ENCODE data around the gene ATP6V0A4. TPM values are rescaled to one million over a fixed set of nuclear protein-coding genes. Genes with fewer than 3 reads are reported as not detected.

ATP6V0A4 gene
- total and polyA plus RNA-seq, 2 of the 13 experiments (the other 11 are each of a cell fraction or from before 2014, with no cell fraction given) = 0.24 to 0.25 TPM

DNA sequence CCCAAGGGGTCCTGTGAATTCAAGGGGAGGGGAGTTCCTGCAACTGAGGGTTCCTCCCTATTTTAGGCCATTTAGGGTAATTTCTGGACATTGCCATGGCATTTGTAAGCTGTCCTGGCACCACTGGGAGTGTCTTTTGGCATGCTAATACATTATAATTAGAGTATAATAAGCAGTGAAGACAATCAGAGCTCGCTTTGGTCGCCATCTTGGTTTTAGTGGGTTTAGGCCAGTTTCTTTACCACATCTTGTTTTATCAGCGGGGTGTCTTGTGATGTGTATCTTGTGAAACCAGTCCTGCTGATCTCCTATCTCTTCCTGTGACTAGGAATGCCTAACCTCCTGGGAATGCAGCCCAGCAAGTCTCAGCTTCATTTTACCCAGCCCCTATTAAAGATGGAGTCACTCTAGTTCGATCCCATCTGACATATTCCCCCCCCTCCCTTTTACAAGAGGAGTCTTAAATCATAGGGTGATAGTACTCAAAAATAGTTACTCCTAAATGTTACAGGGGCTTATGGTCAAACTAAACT is 140.1 kb downstream of the ATP6V0A4 start:
- DNase-seq (ENCODE audit: low spot score) (no peak), FAIRE-seq (no peak), ATAC-seq (no peak)
- intact Hi-C loops (cut with micrococcal nuclease; ENCODE audit: unreplicated experiment) = no loop called here
- no peak overlapping the region for H3K9ac ChIP-seq (ENCODE audit: insufficient read depth, low read depth, low read length)
- H3K4me3 ChIP-seq (replicated peaks in 1 of 3; ENCODE audit: insufficient read depth in 1 of 3, low read depth in 2 of 3, low read length in 3 of 3) = no peak overlapping the region
- peaks cover 11% of the 10 kb centered on the region for H3K4me1 ChIP-seq (ENCODE audit: insufficient read depth, low read length)
- no peaks in the 10 kb centered on the region for H3K79me2 ChIP-seq (ENCODE audit: insufficient read depth, low read length)
- WGBS (ENCODE audit: low lambda C conversion rate) = 14% methylated on average over 4 of the region's 4 CpGs
- no peak overlapping the region for H3K27ac ChIP-seq (ENCODE audit: extremely low read length, insufficient read depth, low read length)
- H3K4me2 ChIP-seq (ENCODE audit: low read depth, low read length) = no peak overlapping the region
- BruUV-seq (replicated peaks) = no TSS peak
- H3K36me3 ChIP-seq (replicated peaks in 1 of 2; ENCODE audit: control insufficient read depth in 1 of 2, insufficient read depth in 2 of 2, low read length in 2 of 2) = no peaks in the 10 kb centered on the region
- peaks cover 5% of the 10 kb centered on the region for H3K9me3 ChIP-seq (ENCODE audit: low read length)
- H3K27me3 ChIP-seq (ENCODE audit: control insufficient read depth in 1 of 2, insufficient read depth in 2 of 2, low read length in 2 of 2) = peaks cover 0 to 12% of the 10 kb centered on the region in 2 experiments; a peak in 2 of 5 replicates
- CTCF ChIA-PET (ENCODE audit: low intra/inter-chr PET ratio, low total read pairs) = no interaction called here
- in situ Hi-C loops (cut with HindIII; ENCODE audit: extremely low pct_ligation_motif_present, low pct_unique_long_range_greater_than_20kb) = no loop called here
- H2AFZ ChIP-seq (ENCODE audit: low read length) = no peak overlapping the region
- H4K20me1 ChIP-seq (ENCODE audit: insufficient read depth, low read length) = no peaks in the 10 kb centered on the region
- no peak for TF ChIP-seq NR2F2 (IDR thresholded peaks at IDR 0.05; ENCODE audit: borderline replicate concordance, low read depth)
- TF ChIP-seq ZMAT5 (CRISPR knock-in tag; IDR thresholded peaks at IDR 0.05; ENCODE audit: borderline replicate concordance, low read depth) = no peak
- TF ChIP-seq, protein P1, sequence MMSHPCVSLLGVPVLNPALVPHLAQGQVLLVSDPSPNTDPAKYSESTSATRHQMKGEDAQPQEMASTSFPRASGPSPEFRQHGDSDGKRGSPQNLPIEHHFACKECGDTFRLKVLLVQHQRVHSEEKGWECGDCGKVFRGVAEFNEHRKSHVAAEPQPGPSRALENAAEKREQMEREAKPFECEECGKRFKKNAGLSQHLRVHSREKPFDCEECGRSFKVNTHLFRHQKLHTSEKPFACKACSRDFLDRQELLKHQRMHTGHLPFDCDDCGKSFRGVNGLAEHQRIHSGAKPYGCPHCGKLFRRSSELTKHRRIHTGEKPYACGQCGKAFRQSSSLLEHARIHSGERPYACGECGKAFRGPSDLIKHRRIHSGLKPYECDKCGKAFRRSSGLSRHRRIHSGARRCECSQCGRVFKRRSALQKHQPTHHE (CRISPR knock-in tag; IDR thresholded peaks at IDR 0.05; ENCODE audit: borderline replicate concordance) = no peak
- POLR2A ChIA-PET = no interaction called here

- no peak for FAIRE-seq
- H3K27me3 ChIP-seq (ENCODE audit: control insufficient read depth in 1 of 2, insufficient read depth in 2 of 2, low read length in 2 of 2) = peaks cover 0 to 9% of the 10 kb centered on the region in 2 experiments; a peak in 2 of 5 replicates
- in situ Hi-C loops (cut with HindIII; ENCODE audit: extremely low pct_ligation_motif_present, low pct_unique_long_range_greater_than_20kb) (no loop called here), intact Hi-C loops (cut with micrococcal nuclease; ENCODE audit: unreplicated experiment) (no loop called here)
- H3K4me3 ChIP-seq (replicated peaks in 1 of 3; ENCODE audit: insufficient read depth in 1 of 3, low read depth in 2 of 3, low read length in 3 of 3) = no peak overlapping the region
- no peaks in the 10 kb centered on the region for H3K36me3 ChIP-seq (replicated peaks in 1 of 2; ENCODE audit: control insufficient read depth in 1 of 2, insufficient read depth in 2 of 2, low read length in 2 of 2)
- no peak for DNase-seq (ENCODE audit: low spot score)
- no peak overlapping the region for H2AFZ ChIP-seq (ENCODE audit: low read length)
- no peak overlapping the region for H3K4me2 ChIP-seq (ENCODE audit: low read depth, low read length)
- H4K20me1 ChIP-seq (ENCODE audit: insufficient read depth, low read length) = no peaks in the 10 kb centered on the region
- H3K79me2 ChIP-seq (ENCODE audit: insufficient read depth, low read length) = no peaks in the 10 kb centered on the region
- ChIA-PET CTCF (ENCODE audit: low intra/inter-chr PET ratio, low total read pairs) (no interaction called here), POLR2A (no interaction called here)
- H3K9ac ChIP-seq (ENCODE audit: insufficient read depth, low read depth, low read length) = no peak overlapping the region
- H3K4me1 ChIP-seq (ENCODE audit: insufficient read depth, low read length) = peaks cover 11% of the 10 kb centered on the region
- peaks cover 5% of the 10 kb centered on the region for H3K9me3 ChIP-seq (ENCODE audit: low read length)
- no TSS peak for BruUV-seq (replicated peaks)
- no peak for ATAC-seq
- H3K27ac ChIP-seq (ENCODE audit: extremely low read length, insufficient read depth, low read length) = no peak overlapping the region
- 50% methylated on average over 2 of the region's 2 CpGs for WGBS (ENCODE audit: low lambda C conversion rate)
- no peak for TF ChIP-seq NPAS2 (CRISPR knock-in tag; IDR thresholded peaks at IDR 0.05; ENCODE audit: borderline replicate concordance)
- no peak for TF ChIP-seq ZNF362 (CRISPR knock-in tag; IDR thresholded peaks at IDR 0.05; ENCODE audit: borderline replicate concordance)
- TF ChIP-seq, protein P2, sequence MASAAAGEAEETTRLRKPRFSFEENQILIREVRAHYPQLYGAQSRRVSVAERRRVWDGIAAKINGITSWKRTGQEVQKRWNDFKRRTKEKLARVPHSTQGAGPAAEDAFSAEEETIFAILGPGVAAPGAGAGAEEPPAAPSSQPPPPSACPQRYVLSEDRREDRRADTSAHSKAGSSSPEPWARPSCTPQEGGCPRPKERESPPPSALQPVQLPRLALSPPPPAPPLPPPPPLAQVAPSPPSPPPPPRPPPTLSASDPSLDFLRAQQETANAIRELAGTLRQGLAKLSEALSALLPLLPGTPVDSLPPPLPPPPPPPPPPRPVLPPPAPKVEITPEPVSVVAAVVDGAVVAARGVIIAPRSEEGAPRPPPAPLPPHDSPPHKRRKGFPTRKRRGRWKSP (CRISPR knock-in tag; IDR thresholded peaks at IDR 0.05) = no peak
- TF ChIP-seq, protein P3, sequence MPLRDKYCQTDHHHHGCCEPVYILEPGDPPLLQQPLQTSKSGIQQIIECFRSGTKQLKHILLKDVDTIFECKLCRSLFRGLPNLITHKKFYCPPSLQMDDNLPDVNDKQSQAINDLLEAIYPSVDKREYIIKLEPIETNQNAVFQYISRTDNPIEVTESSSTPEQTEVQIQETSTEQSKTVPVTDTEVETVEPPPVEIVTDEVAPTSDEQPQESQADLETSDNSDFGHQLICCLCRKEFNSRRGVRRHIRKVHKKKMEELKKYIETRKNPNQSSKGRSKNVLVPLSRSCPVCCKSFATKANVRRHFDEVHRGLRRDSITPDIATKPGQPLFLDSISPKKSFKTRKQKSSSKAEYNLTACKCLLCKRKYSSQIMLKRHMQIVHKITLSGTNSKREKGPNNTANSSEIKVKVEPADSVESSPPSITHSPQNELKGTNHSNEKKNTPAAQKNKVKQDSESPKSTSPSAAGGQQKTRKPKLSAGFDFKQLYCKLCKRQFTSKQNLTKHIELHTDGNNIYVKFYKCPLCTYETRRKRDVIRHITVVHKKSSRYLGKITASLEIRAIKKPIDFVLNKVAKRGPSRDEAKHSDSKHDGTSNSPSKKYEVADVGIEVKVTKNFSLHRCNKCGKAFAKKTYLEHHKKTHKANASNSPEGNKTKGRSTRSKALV (CRISPR knock-in tag; IDR thresholded peaks at IDR 0.05) = no peak
- TF ChIP-seq, protein P4, sequence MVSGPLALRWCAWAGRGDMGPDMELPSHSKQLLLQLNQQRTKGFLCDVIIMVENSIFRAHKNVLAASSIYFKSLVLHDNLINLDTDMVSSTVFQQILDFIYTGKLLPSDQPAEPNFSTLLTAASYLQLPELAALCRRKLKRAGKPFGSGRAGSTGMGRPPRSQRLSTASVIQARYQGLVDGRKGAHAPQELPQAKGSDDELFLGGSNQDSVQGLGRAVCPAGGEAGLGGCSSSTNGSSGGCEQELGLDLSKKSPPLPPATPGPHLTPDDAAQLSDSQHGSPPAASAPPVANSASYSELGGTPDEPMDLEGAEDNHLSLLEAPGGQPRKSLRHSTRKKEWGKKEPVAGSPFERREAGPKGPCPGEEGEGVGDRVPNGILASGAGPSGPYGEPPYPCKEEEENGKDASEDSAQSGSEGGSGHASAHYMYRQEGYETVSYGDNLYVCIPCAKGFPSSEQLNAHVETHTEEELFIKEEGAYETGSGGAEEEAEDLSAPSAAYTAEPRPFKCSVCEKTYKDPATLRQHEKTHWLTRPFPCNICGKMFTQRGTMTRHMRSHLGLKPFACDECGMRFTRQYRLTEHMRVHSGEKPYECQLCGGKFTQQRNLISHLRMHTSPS (CRISPR knock-in tag; IDR thresholded peaks at IDR 0.05; ENCODE audit: low read depth) = no peak
- no peak for TF ChIP-seq ZNF510 (CRISPR knock-in tag; IDR thresholded peaks at IDR 0.05; ENCODE audit: low read depth)
These were observed 141.0 kb downstream of the ATP6V0A4 start for GRCh38 chr7:138656952-138657351.

Data from HepG2 (cell line).